GM19043 (cell line): Measurements from ENCODE around the gene ASCL1.

Experiments
- ATAC-seq: cut with Tn5 transposase; IDR thresholded peaks from one replicate; pipeline ENCODE4 v1.9.1; 2021; ENCODE audit warnings: low read depth; ENCODE audit not compliant: unreplicated experiment

ASCL1 gene

GRCh38 chr12:102973583-102973982 is 16.1 kb downstream of the ASCL1 start:
- no peak for ATAC-seq

DNA sequence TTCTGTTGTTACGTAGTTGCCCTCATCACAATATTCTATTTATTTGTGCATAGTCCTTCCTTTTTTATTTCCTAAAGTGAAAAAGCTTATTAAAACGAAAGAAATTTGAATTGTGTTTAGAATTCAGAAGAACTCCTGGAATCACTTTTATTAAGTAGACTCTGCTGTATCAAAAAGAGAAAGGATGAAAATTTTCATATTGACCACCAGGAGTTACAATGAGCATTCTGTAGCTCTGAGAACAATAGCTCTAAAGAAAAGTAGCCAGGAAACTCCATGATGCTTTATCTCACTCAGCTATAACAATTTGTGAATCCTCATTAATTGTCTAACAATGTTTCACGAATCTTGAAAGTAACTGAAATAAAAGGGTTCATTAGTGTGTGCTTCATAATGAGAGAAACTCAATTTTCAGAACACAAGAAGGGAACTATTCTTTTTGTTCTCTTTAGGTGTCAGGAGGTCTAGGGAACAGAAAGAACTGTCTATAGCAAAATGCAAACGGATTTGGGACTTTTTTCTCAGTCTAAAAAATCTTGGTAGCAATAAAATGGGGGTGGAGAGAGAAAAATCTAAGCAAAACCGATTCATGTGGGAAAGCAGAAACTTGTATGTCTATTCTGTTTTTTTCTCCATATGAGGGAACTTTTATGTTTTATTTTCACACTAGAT is 19.3 kb downstream of the ASCL1 start:
- ATAC-seq, result no peak

DNA sequence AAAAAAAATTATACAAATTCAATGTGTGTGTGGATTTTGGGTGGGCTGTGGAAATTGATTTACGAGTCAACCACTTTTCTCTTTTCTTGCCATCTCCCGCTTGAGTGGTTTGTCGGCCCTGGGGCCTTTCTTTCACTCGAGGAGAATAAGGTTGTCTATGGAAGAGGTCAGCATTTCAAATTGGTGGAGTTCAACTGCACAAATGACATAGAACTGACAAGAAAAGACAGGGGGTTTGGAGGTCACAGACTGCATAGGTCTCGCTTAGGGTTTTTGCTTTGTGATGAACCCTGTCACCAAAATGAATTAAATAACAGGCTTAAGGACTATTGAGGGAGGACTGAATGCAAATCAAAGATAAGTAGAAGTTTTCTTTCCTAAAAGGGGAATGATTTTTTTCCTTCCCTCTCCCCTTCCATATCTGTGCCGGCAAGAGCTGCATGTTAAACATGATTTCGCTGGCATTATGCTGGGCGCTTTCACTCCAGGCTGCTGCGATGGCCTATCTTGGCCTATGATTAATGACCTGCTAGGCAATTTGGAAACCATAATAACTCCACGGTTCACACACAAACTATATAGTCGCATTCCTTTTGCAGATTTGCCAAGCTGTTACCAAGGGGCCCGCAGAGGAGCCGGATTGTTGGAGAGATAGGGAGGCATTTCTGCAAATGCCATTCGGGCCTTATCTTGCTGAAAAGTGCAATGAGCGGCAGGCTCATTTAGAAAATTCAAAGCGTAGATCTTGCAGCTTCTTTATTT is 20.7 kb downstream of the ASCL1 start:
- ATAC-seq, result no peak

GRCh38 chr12:102980350-102980749 is 22.9 kb downstream of the ASCL1 start:
- ATAC-seq, result no peak

- no peak for ATAC-seq
Measured at GRCh38 chr12:102990419-102990818, 32.9 kb downstream of the ASCL1 start.

- ATAC-seq, result no peak
Measured at GRCh38 chr12:102992297-102992696, 34.8 kb downstream of the ASCL1 start.

GRCh38 chr12:102992720-102993119 is 35.2 kb downstream of the ASCL1 start:
- no peak for ATAC-seq

- ATAC-seq, result no peak
Measured at GRCh38 chr12:102993537-102993936, 36.1 kb downstream of the ASCL1 start.

DNA sequence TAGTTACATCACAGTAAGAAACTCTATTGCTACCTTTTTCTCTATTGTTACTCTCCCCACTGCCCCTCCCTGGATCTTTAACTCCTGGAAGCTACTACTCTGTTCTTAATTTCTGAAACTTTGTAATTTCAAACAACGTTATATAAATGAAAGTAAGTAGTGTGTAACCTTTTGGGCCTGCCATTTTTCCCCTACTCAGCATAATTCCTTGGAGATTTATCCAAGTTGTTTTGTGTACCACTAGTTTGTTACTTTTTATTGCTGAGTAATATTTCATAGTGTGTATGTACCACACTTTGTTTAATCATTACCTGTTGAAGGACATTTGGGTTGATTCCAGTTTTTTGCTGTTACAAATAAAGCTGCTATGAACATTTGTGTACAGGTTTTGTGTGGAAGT is 37.9 kb downstream of the ASCL1 start:
- ATAC-seq, result no peak
